ENCODE results near the gene ABCC1. TPM values are rescaled to one million over a fixed set of nuclear protein-coding genes. Genes with fewer than 3 reads are reported as not detected.

The ABCC1 gene
- total RNA-seq, 1 experiment from 2014 or later = 56.4 TPM

DNA sequence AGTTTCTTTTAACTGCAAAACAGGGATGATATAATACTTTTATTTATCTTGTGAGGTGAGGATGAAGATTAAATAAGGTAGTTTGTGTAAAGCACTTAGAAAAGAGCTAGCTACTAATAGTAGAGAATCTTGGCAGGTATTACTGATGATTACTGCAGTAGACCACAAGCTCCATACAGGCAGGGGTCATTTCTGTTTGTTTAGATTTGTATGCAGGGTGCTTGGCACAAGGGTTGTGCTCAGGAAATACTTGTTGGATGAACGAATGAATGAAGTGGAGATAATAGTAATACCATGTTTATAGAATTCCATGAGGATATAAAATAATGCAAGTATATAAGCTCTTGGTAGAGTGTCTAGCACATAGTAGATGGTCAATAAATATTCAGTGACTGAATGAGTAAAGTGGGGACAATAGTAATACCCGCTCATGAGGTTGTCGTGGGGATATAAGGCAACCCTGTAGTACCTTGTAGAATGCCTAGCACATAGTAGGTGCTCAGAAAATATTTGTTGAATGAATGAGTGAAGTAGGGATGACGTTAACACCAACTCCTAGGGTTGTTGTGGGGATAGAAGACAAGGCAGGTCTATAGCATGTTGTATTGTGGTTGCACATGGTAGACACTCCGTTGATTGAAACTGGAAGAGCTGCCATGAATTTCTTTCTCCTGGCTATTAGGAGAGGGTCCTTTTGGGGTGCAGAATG is 83.0 kb downstream of the ABCC1 start:
- Histone ChIP-seq H3K27me3 (ENCODE audit: insufficient read depth, low read length) (no peaks in the 10 kb centered on the region), H3K9me3 (ENCODE audit: control insufficient read depth, low read depth, low read length) (no peaks in the 10 kb centered on the region), H2BK20ac (ENCODE audit: low read depth, low read length, poor library complexity, severe bottlenecking) (no peak overlapping the region), H3K27ac (ENCODE audit: insufficient read length, low read depth, low read length) (no peak overlapping the region), H3K9ac (ENCODE audit: extremely low read depth, insufficient read length, low read length) (no peak overlapping the region), H3K4me1 (ENCODE audit: insufficient read depth, low read length) (no peaks in the 10 kb centered on the region), H2AFZ (ENCODE audit: low read length) (no peak overlapping the region), H3K4ac (ENCODE audit: low read depth, low read length) (no peak overlapping the region), H3K23me2 (ENCODE audit: insufficient read length, low read depth, low read length, poor library complexity, severe bottlenecking) (no peaks in the 10 kb centered on the region), H3K18ac (ENCODE audit: insufficient read length, low read depth, low read length) (no peak overlapping the region), H2BK120ac (ENCODE audit: low read depth, low read length, poor library complexity, severe bottlenecking) (no peak overlapping the region), H3K4me2 (ENCODE audit: insufficient read depth, insufficient read length, low read length) (no peak overlapping the region), H4K8ac (replicated peaks; ENCODE audit: insufficient read length, low read depth, low read length) (no peak overlapping the region), H3K79me1 (ENCODE audit: insufficient read depth, low read depth, low read length, poor library complexity, severe bottlenecking) (no peaks in the 10 kb centered on the region), H3K56ac (ENCODE audit: insufficient read length, low read depth, low read length) (no peak overlapping the region), H3K14ac (ENCODE audit: insufficient read depth, low read length) (no peak overlapping the region), H3K79me2 (ENCODE audit: insufficient read depth, low read length) (no peaks in the 10 kb centered on the region), H4K20me1 (ENCODE audit: control insufficient read depth, insufficient read depth, insufficient read length) (no peaks in the 10 kb centered on the region), H2BK15ac (ENCODE audit: low read depth, low read length) (no peak overlapping the region), H2BK12ac (ENCODE audit: insufficient read length, low read depth, low read length) (no peak overlapping the region), H2BK5ac (ENCODE audit: insufficient read length, low read length) (no peak overlapping the region), H3K23ac (ENCODE audit: insufficient read length, low read depth, low read length) (no peak overlapping the region), H3T11ph (ENCODE audit: low read length) (no peak overlapping the region), H4K5ac (ENCODE audit: insufficient read length, low read depth, low read length) (no peak overlapping the region), H4K91ac (ENCODE audit: insufficient read length, low read depth, low read length) (no peak overlapping the region), H2AK5ac (ENCODE audit: insufficient read length, low read length) (no peak overlapping the region)
- no peaks in the 10 kb centered on the region for H3K9me3 Mint-ChIP-seq
- no peaks in the 10 kb centered on the region for H3K27me3 Mint-ChIP-seq (ENCODE audit: low read depth)
- no peak overlapping the region for H3K4me3 Mint-ChIP-seq
- WGBS (ENCODE audit: extremely low coverage, insufficient read length, low lambda C conversion rate) = no CpG with 5 or more reads among the region's 5 CpGs
- no peak overlapping the region for H3K27ac Mint-ChIP-seq
- H3K4me1 Mint-ChIP-seq = peaks cover 8 to 9% of the 10 kb centered on the region in 2 experiments
- DNase-seq = no peak
- H3K36me3 Mint-ChIP-seq (ENCODE audit: insufficient read depth in 1 of 3, low read depth in 3 of 3) = peaks cover 17 to 51% (median 46%) of the 10 kb centered on the region in 3 experiments; a peak in 6 of 7 replicates
- TF ChIP-seq, protein P1, sequence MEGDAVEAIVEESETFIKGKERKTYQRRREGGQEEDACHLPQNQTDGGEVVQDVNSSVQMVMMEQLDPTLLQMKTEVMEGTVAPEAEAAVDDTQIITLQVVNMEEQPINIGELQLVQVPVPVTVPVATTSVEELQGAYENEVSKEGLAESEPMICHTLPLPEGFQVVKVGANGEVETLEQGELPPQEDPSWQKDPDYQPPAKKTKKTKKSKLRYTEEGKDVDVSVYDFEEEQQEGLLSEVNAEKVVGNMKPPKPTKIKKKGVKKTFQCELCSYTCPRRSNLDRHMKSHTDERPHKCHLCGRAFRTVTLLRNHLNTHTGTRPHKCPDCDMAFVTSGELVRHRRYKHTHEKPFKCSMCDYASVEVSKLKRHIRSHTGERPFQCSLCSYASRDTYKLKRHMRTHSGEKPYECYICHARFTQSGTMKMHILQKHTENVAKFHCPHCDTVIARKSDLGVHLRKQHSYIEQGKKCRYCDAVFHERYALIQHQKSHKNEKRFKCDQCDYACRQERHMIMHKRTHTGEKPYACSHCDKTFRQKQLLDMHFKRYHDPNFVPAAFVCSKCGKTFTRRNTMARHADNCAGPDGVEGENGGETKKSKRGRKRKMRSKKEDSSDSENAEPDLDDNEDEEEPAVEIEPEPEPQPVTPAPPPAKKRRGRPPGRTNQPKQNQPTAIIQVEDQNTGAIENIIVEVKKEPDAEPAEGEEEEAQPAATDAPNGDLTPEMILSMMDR (conservative IDR thresholded peaks at IDR 0.05) = no peak
